ENCODE results near the gene KDSR.
A peak's percentile ranks its signal among the peaks of the same experiment; 100 is the strongest.

The KDSR gene

DNA sequence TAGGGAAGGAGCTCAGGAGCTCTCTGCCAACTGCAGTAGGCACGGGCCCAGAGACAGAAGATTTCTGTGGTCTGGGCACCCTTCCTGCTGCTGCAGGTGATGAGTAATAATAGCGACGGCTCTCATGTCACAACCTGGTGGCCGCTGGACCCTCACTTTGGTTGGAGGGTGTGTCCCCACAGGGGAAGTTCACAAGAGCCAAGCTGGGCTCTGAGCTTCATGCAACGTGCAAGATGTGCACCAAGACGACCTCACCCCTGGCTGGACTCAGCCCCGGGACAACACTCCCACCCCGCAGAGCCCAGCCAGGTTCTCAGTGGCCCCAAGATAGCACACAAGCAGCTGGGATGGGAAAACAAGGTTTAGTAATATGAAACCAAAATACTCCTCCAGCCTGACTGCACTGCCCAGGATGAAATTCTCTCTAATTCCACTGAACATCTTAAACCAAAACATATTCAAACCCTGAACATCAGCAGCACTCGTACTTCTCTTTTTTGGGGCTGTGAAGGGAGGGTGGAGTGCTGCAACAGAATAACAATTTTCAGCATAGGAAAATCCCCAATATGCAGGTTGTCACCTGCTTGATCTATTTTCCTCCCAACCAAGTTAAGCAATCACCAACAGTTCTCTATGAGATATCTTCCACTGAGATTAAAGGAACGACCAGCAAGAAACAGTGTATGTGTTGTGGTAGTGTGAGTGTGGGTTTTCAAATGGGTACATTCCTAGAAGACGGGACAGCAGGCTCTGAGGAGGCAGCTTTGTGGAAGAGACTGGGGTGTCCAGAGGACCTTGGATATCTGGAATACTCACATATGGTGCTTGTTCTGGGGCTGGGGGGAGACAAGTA, 73.9 kb downstream of the KDSR start:
- peaks cover 12% of the 10 kb centered on the region for H3K4me1 ChIP-seq (ENCODE audit: control insufficient read depth, insufficient read depth, low read length)
- H3K27ac ChIP-seq (ENCODE audit: low read depth, low read length) = no peak overlapping the region

GRCh38 chr18:63291278-63291677, 75.7 kb downstream of the KDSR start:
- no peaks in the 10 kb centered on the region for H3K36me3 ChIP-seq (ENCODE audit: control insufficient read depth, insufficient read depth, low read length)
- peaks cover 6% of the 10 kb centered on the region for H3K4me1 ChIP-seq (ENCODE audit: control insufficient read depth, insufficient read depth, low read length)
- no peak overlapping the region for H3K27ac ChIP-seq (ENCODE audit: low read depth, low read length)
- no peak overlapping the region for H3K4me3 ChIP-seq (ENCODE audit: low read length)
- H3K27me3 ChIP-seq (ENCODE audit: control insufficient read depth, insufficient read depth, low read length) = no peaks in the 10 kb centered on the region
- no peak overlapping the region for H3K9ac ChIP-seq (ENCODE audit: low read length)

More for the DNA sequence above, 73.9 kb downstream of the KDSR start:
- H3K4me3 ChIP-seq (ENCODE audit: low read length) = no peak overlapping the region
- no peaks in the 10 kb centered on the region for H3K36me3 ChIP-seq (ENCODE audit: control insufficient read depth, insufficient read depth, low read length)
- H3K27me3 ChIP-seq (ENCODE audit: control insufficient read depth, insufficient read depth, low read length) = no peaks in the 10 kb centered on the region
- no peak overlapping the region for H3K9ac ChIP-seq (ENCODE audit: low read length)

DNA sequence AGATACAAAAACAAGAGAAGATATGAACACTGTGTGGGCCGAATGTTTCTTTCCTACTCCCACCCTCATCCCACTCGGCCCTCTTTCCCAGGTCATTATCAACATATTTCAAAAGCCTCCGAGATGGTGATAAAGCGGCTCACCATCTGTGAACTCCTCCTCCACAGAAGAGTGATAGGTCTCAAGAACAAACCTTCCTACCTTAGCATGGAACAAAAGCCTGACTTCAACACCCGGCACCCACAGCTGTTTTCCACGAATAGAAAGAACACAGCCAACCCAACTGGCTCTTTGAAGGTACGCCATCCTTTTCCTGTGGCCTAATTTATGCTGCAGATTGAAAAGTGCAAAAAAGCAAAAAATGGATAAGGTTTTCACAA, 76.2 kb downstream of the KDSR start:
- H3K4me3 ChIP-seq (ENCODE audit: low read length) = no peak overlapping the region
- H3K4me1 ChIP-seq (ENCODE audit: control insufficient read depth, insufficient read depth, low read length) = peaks cover 6% of the 10 kb centered on the region
- H3K27ac ChIP-seq (ENCODE audit: low read depth, low read length) = no peak overlapping the region

GRCh38 chr18:63290166-63290820, 76.7 kb downstream of the KDSR start:
- H3K27me3 ChIP-seq (ENCODE audit: control insufficient read depth, insufficient read depth, low read length) = no peaks in the 10 kb centered on the region
- no peak overlapping the region for H3K9ac ChIP-seq (ENCODE audit: low read length)
- no peak overlapping the region for H3K27ac ChIP-seq (ENCODE audit: low read depth, low read length)
- H3K36me3 ChIP-seq (ENCODE audit: control insufficient read depth, insufficient read depth, low read length) = no peaks in the 10 kb centered on the region
- H3K4me1 ChIP-seq (ENCODE audit: control insufficient read depth, insufficient read depth, low read length) = peaks cover 7% of the 10 kb centered on the region
- H3K4me3 ChIP-seq (ENCODE audit: low read length) = no peak overlapping the region

More for the DNA sequence above, 76.2 kb downstream of the KDSR start:
- Histone ChIP-seq H3K27me3 (ENCODE audit: control insufficient read depth, insufficient read depth, low read length) (no peaks in the 10 kb centered on the region), H3K36me3 (ENCODE audit: control insufficient read depth, insufficient read depth, low read length) (no peaks in the 10 kb centered on the region), H3K9ac (ENCODE audit: low read length) (no peak overlapping the region)

GRCh38 chr18:63288311-63288710, 78.7 kb downstream of the KDSR start:
- peak overlapping the region; percentile 29 for H3K27ac ChIP-seq (ENCODE audit: low read depth, low read length)
- no peak overlapping the region for H3K4me3 ChIP-seq (ENCODE audit: low read length)
- H3K27me3 ChIP-seq (ENCODE audit: control insufficient read depth, insufficient read depth, low read length) = no peaks in the 10 kb centered on the region
- no peak overlapping the region for H3K9ac ChIP-seq (ENCODE audit: low read length)
- H3K4me1 ChIP-seq (ENCODE audit: control insufficient read depth, insufficient read depth, low read length) = peaks cover 13% of the 10 kb centered on the region
- H3K36me3 ChIP-seq (ENCODE audit: control insufficient read depth, insufficient read depth, low read length) = no peaks in the 10 kb centered on the region

DNA sequence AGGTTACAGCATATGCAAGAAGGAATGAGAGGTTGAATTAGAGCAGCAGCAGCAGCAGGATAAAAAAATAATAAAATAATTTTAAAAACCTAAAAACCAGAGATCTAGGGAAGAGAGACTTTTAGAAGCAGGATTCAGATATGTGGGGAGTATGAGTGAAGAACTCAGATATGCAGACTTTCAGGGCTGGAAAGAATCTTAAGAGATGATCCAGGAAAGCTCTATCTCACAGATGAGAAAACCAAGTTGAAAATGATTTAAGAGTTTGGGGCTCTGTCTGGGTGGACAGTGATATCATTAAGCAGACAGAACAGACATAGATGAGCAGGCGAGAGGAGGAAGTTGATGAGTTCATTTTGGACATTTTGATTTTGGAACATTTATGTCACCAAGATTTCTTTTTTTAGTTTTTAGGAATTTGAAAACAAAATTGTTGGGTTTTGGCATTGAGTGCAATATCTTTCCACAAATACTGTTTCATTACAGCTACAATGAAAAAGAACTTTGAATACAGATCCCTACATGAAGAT, 79.2 kb downstream of the KDSR start:
- peak overlapping the region; percentile 29 for H3K27ac ChIP-seq (ENCODE audit: low read depth, low read length)
- no peaks in the 10 kb centered on the region for H3K27me3 ChIP-seq (ENCODE audit: control insufficient read depth, insufficient read depth, low read length)
- no peak overlapping the region for H3K4me3 ChIP-seq (ENCODE audit: low read length)
- peaks cover 13% of the 10 kb centered on the region for H3K4me1 ChIP-seq (ENCODE audit: control insufficient read depth, insufficient read depth, low read length)
- no peaks in the 10 kb centered on the region for H3K36me3 ChIP-seq (ENCODE audit: control insufficient read depth, insufficient read depth, low read length)
- H3K9ac ChIP-seq (ENCODE audit: low read length) = no peak overlapping the region

DNA sequence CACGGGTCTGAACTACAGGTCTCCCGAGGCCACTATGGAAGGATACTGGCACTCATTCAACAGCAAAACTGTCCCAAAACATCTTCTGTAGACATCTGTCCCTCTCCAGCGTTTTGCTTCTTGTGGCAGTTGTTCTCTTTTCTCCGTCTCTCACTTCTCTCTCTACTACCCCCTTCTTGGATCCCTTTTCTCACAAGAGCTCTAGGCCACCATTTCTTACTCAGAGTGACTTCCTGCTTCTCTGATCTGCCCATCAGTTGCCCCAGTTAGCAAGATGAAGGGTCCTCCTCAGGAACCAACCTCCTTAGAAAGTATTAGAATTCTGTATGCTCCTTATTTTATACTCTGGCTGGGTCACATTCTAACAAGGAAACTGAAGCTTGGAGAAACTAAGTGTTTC, 80.1 kb downstream of the KDSR start:
- H3K36me3 ChIP-seq (ENCODE audit: control insufficient read depth, insufficient read depth, low read length) = no peaks in the 10 kb centered on the region
- no peak overlapping the region for H3K9ac ChIP-seq (ENCODE audit: low read length)
- H3K4me3 ChIP-seq (ENCODE audit: low read length) = no peak overlapping the region
- H3K4me1 ChIP-seq (ENCODE audit: control insufficient read depth, insufficient read depth, low read length) = peaks cover 13% of the 10 kb centered on the region
- H3K27me3 ChIP-seq (ENCODE audit: control insufficient read depth, insufficient read depth, low read length) = no peaks in the 10 kb centered on the region
- no peak overlapping the region for H3K27ac ChIP-seq (ENCODE audit: low read depth, low read length)

DNA sequence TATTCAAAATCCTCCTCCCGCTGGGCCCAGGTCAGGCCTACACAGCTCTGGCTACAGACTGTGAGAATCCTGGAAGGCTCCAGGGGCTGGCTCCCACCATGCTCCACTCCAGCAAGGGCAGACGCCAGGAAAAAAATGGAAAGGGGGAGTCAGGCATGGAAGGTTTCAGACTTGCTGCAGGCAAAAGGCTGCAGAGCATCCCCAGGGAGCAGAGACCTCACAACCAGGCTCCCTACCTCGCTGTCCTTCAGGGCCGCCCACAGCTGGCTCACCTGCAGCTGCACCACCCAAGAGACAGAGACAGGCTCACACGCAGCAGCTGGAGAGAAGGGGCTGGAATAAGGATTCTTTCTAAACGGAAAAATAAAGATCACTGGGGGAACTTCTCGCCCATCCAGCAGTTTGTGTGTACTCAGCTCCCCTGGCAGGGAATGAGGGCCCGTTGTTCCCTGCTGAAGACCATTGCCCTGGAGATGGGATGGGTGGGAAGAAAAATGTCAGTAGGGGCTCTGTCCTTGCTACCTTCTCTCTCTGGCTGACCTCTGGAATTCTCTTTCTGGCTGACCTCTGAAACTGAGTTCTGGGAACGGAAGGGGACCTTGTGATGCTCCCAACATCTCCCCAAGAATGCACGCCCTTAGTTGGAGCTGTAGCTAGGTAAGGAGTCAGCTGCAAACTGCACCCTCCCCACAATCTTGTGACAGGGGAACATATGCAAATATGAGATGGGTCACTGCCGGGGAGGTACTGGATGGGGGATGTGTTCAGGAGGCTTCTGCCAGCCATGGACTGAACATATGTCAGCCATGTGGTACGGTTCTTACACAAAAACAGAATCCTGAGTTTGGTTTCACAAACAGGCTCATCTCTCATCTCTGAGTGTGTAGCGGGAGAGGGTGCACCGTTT, 81.9 kb downstream of the KDSR start:
- Histone ChIP-seq H3K4me3 (ENCODE audit: low read length) (no peak overlapping the region), H3K9ac (ENCODE audit: low read length) (no peak overlapping the region), H3K36me3 (ENCODE audit: control insufficient read depth, insufficient read depth, low read length) (no peaks in the 10 kb centered on the region), H3K4me1 (ENCODE audit: control insufficient read depth, insufficient read depth, low read length) (peaks cover 13% of the 10 kb centered on the region), H3K27me3 (ENCODE audit: control insufficient read depth, insufficient read depth, low read length) (no peaks in the 10 kb centered on the region), H3K27ac (ENCODE audit: low read depth, low read length) (no peak overlapping the region)

DNA sequence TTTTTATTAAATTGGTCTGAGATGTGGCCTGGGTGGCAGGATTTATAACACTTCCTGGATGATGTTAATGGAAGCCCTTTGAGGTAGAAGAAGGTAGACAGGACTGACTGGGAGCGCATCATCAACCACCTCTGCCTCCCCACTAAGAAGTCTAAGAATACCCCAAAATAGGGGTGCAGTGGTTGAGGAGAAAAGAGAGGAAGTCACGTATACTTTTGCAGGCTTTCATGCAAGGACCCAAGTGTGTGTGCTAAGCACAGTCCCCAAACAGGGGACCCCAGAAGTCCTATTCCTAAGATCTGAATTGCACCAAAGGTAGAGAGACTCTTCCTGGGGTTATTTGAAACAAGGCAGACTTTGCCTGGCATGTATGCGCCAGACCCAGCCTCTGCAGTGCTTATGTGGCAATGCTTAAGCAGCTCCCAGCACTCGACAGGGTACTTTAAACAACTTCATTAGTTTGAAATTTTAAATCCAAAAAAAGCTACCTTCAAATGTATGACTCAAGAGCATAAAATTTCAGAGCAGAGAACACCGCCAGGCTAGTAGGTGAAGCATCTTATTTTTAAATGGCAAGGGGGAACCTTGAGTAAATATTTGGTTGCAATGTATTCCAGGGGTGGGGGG, 82.7 kb downstream of the KDSR start:
- Histone ChIP-seq H3K36me3 (ENCODE audit: control insufficient read depth, insufficient read depth, low read length) (no peaks in the 10 kb centered on the region), H3K4me3 (ENCODE audit: low read length) (no peak overlapping the region), H3K9ac (ENCODE audit: low read length) (no peak overlapping the region), H3K4me1 (ENCODE audit: control insufficient read depth, insufficient read depth, low read length) (peaks cover 13% of the 10 kb centered on the region), H3K27me3 (ENCODE audit: control insufficient read depth, insufficient read depth, low read length) (no peaks in the 10 kb centered on the region), H3K27ac (ENCODE audit: low read depth, low read length) (peak overlapping the region; percentile 41)

DNA sequence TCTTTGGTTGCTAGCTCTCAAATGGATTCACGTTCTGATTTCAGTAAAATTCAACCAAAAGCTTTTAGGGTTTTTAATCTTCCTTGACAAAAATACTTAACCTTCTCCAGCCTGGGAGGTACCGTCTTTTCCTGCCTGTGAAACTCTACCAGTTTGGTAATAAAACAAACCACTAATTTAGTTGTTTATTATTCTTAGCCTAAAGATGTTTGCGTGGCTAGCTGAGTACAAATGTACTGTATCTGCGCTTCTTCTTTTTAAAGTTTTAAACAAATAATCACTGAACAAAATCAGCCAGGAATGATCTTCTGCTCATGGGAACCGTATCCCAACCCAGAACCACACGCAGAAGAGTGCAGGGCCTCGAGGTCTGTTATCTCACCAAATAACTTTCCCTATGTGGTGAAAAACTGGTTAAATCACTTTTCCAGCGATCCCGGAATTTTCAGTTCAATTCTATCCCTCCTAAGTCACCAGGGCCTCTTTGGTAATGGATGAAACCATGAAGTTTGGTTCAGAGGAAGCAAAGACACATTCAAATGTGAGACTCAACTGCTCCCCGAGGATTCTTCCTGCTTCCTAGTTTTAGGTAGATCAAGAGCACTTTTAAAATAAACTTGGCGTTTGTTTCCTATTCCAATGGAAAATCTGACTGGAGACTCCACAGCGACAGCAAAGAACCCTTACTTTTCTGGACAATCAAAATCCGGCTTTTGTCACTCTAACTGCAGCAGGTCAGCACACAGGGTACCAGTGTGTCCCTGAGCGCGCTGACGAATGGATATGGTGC, 83.5 kb downstream of the KDSR start:
- no peaks in the 10 kb centered on the region for H3K36me3 ChIP-seq (ENCODE audit: control insufficient read depth, insufficient read depth, low read length)
- H3K4me3 ChIP-seq (ENCODE audit: low read length) = no peak overlapping the region
- no peaks in the 10 kb centered on the region for H3K27me3 ChIP-seq (ENCODE audit: control insufficient read depth, insufficient read depth, low read length)
- peaks cover 13% of the 10 kb centered on the region for H3K4me1 ChIP-seq (ENCODE audit: control insufficient read depth, insufficient read depth, low read length)
- no peak overlapping the region for H3K9ac ChIP-seq (ENCODE audit: low read length)
- H3K27ac ChIP-seq (ENCODE audit: low read depth, low read length) = peak overlapping the region; percentile 41

DNA sequence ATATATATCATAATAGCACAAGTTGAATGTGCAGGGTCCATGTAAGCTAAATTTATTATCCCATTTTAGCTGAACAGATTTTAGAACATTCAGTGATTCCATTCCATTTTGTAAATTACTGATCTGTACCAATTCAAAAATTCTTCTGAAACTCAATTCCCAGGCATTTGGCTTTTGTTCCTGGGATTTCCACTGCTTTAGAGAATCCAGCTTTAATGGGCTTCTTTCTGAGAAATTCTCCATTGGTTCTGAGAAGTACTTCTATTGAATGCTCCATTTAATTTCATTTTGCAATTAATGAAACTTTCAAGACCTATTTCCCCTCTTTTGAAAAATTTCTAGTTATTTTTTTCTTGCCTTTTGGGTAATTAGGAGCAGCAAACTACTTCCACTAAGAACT, 84.2 kb downstream of the KDSR start:
- no peaks in the 10 kb centered on the region for H3K36me3 ChIP-seq (ENCODE audit: control insufficient read depth, insufficient read depth, low read length)
- H3K4me1 ChIP-seq (ENCODE audit: control insufficient read depth, insufficient read depth, low read length) = peaks cover 11% of the 10 kb centered on the region
- no peak overlapping the region for H3K9ac ChIP-seq (ENCODE audit: low read length)
- H3K27me3 ChIP-seq (ENCODE audit: control insufficient read depth, insufficient read depth, low read length) = no peaks in the 10 kb centered on the region
- no peak overlapping the region for H3K4me3 ChIP-seq (ENCODE audit: low read length)
- no peak overlapping the region for H3K27ac ChIP-seq (ENCODE audit: low read depth, low read length)

Data from rectal smooth muscle tissue (tissue), 1 donor.